GM18861 (cell line): Measurements from ENCODE around the gene ATP9A.

Source experiments
- ATAC-seq: cut with Tn5 transposase; IDR thresholded peaks from one replicate; pipeline ENCODE4 v1.9.1; 2021; ENCODE audit not compliant: unreplicated experiment

ATP9A gene

GRCh38 chr20:51562332-51563173, 205.6 kb downstream of the ATP9A start:
- ATAC-seq = no peak

- ATAC-seq = no peak
Measured at GRCh38 chr20:51562027-51562331, 206.2 kb downstream of the ATP9A start.

- no peak for ATAC-seq
Measured at GRCh38 chr20:51560550-51561307, 207.5 kb downstream of the ATP9A start.

GRCh38 chr20:51560042-51560441, 208.1 kb downstream of the ATP9A start:
- no peak for ATAC-seq

- no peak for ATAC-seq
Measured at GRCh38 chr20:51554538-51555165, 213.5 kb downstream of the ATP9A start.

- ATAC-seq = no peak
Measured at GRCh38 chr20:51553897-51554486, 214.2 kb downstream of the ATP9A start.

- no peak for ATAC-seq
Measured at GRCh38 chr20:51551186-51551585, 217.0 kb downstream of the ATP9A start.

GRCh38 chr20:51549474-51549873, 218.7 kb downstream of the ATP9A start:
- no peak for ATAC-seq

- ATAC-seq = no peak
Measured at GRCh38 chr20:51547951-51548350, 220.2 kb downstream of the ATP9A start.
